Measurements from ENCODE around the gene PLEKHA5. TPM values are rescaled to one million over a fixed set of nuclear protein-coding genes. Genes with fewer than 3 reads are reported as not detected.

Gene PLEKHA5
- total RNA-seq, 1 donor from 2014 or later: 32.3 TPM

- TF ChIP-seq CTCF (IDR thresholded peaks at IDR 0.05): no peak
- Mint-ChIP-seq H3K4me1 (ENCODE audit: unreplicated experiment) (peaks cover 43% of the 10 kb centered on the region), H3K9me3 (ENCODE audit: unreplicated experiment) (peaks cover 10% of the 10 kb centered on the region), H3K27ac (ENCODE audit: unreplicated experiment) (no peak overlapping the region), H3K27me3 (ENCODE audit: unreplicated experiment) (no peaks in the 10 kb centered on the region), H3K36me3 (ENCODE audit: unreplicated experiment) (peaks cover 3% of the 10 kb centered on the region), H3K4me3 (ENCODE audit: unreplicated experiment) (no peak overlapping the region)
- no peak for DNase-seq (ENCODE audit: extremely low spot score, unreplicated experiment)
Observed at GRCh38 chr12:19230299-19230866, 100.8 kb downstream of the PLEKHA5 start.

- no peak for TF ChIP-seq CTCF (IDR thresholded peaks at IDR 0.05)
- Mint-ChIP-seq H3K27me3 (ENCODE audit: unreplicated experiment) (no peaks in the 10 kb centered on the region), H3K36me3 (ENCODE audit: unreplicated experiment) (peaks cover 3% of the 10 kb centered on the region), H3K4me1 (ENCODE audit: unreplicated experiment) (peaks cover 48% of the 10 kb centered on the region), H3K4me3 (ENCODE audit: unreplicated experiment) (no peak overlapping the region), H3K27ac (ENCODE audit: unreplicated experiment) (no peak overlapping the region), H3K9me3 (ENCODE audit: unreplicated experiment) (peaks cover 10% of the 10 kb centered on the region)
- no peak for DNase-seq (ENCODE audit: extremely low spot score, unreplicated experiment)
Observed at GRCh38 chr12:19230896-19231295, 101.4 kb downstream of the PLEKHA5 start.

GRCh38 chr12:19234171-19234704 is 104.7 kb downstream of the PLEKHA5 start:
- Mint-ChIP-seq H3K9me3 (ENCODE audit: unreplicated experiment) (peaks cover 2% of the 10 kb centered on the region), H3K36me3 (ENCODE audit: unreplicated experiment) (peaks cover 3% of the 10 kb centered on the region), H3K4me3 (ENCODE audit: unreplicated experiment) (no peak overlapping the region), H3K27ac (ENCODE audit: unreplicated experiment) (peak overlapping the region; percentile 88), H3K4me1 (ENCODE audit: unreplicated experiment) (peaks cover 50% of the 10 kb centered on the region), H3K27me3 (ENCODE audit: unreplicated experiment) (no peaks in the 10 kb centered on the region)
- no peak for TF ChIP-seq CTCF (IDR thresholded peaks at IDR 0.05)
- DNase-seq (ENCODE audit: extremely low spot score, unreplicated experiment): no peak

GRCh38 chr12:19234981-19235871 is 105.7 kb downstream of the PLEKHA5 start:
- Mint-ChIP-seq H3K9me3 (ENCODE audit: unreplicated experiment) (no peaks in the 10 kb centered on the region), H3K27ac (ENCODE audit: unreplicated experiment) (peak overlapping the region; percentile 88), H3K27me3 (ENCODE audit: unreplicated experiment) (no peaks in the 10 kb centered on the region), H3K36me3 (ENCODE audit: unreplicated experiment) (no peaks in the 10 kb centered on the region), H3K4me1 (ENCODE audit: unreplicated experiment) (peaks cover 59% of the 10 kb centered on the region), H3K4me3 (ENCODE audit: unreplicated experiment) (no peak overlapping the region)
- DNase-seq (ENCODE audit: extremely low spot score, unreplicated experiment): no peak
- no peak for TF ChIP-seq CTCF (IDR thresholded peaks at IDR 0.05)

- H3K9me3 Mint-ChIP-seq (ENCODE audit: unreplicated experiment): no peaks in the 10 kb centered on the region
Observed at GRCh38 chr12:19236656-19237055, 107.1 kb downstream of the PLEKHA5 start.

More at GRCh38 chr12:19236656-19237055, 107.1 kb downstream of the PLEKHA5 start:
- H3K4me3 Mint-ChIP-seq (ENCODE audit: unreplicated experiment): no peak overlapping the region
- TF ChIP-seq CTCF (IDR thresholded peaks at IDR 0.05): no peak
- H3K36me3 Mint-ChIP-seq (ENCODE audit: unreplicated experiment): no peaks in the 10 kb centered on the region
- DNase-seq (ENCODE audit: extremely low spot score, unreplicated experiment): no peak
- H3K27ac Mint-ChIP-seq (ENCODE audit: unreplicated experiment): peak overlapping the region; percentile 88
- no peaks in the 10 kb centered on the region for H3K27me3 Mint-ChIP-seq (ENCODE audit: unreplicated experiment)
- peaks cover 67% of the 10 kb centered on the region for H3K4me1 Mint-ChIP-seq (ENCODE audit: unreplicated experiment)

Data from osteocyte (in vitro differentiated cells).